ENCODE data around the gene SLC25A4.

SLC25A4 gene

GRCh38 chr4:185149392-185149791 lies 6.3 kb downstream of the SLC25A4 start:
- Histone ChIP-seq H3K36me3 (replicated peaks; ENCODE audit: low read depth, low read length) (no peaks in the 10 kb centered on the region), H3K27ac (ENCODE audit: low read length) (no peak overlapping the region), H3K9ac (ENCODE audit: low read length) (no peak overlapping the region), H3K4me3 (ENCODE audit: low read length) (no peak overlapping the region), H2AFZ (ENCODE audit: low read depth, low read length) (no peak overlapping the region), H3K4me1 (ENCODE audit: low read length) (no peaks in the 10 kb centered on the region), H3K27me3 (ENCODE audit: low read depth, low read length) (no peaks in the 10 kb centered on the region), H4K20me1 (ENCODE audit: insufficient read depth, low read length) (no peaks in the 10 kb centered on the region), H3K79me2 (ENCODE audit: low read length) (no peaks in the 10 kb centered on the region), H3K9me3 (ENCODE audit: insufficient read depth, low read length) (no peaks in the 10 kb centered on the region), H3K4me2 (ENCODE audit: low read length) (no peak overlapping the region)
- TF ChIP-seq EZH2phosphoT487 (IDR thresholded peaks at IDR 0.05; ENCODE audit: low read depth) (no peak), CTCF (IDR thresholded peaks at IDR 0.05; ENCODE audit: low read depth, low read length) (no peak)

GRCh38 chr4:185151296-185151695 lies 8.2 kb downstream of the SLC25A4 start:
- H3K9me3 ChIP-seq (ENCODE audit: insufficient read depth, low read length), result no peaks in the 10 kb centered on the region
- H3K9ac ChIP-seq (ENCODE audit: low read length), result no peak overlapping the region
- H3K36me3 ChIP-seq (replicated peaks; ENCODE audit: low read depth, low read length), result no peaks in the 10 kb centered on the region
- H3K4me1 ChIP-seq (ENCODE audit: low read length), result no peaks in the 10 kb centered on the region
- no peak overlapping the region for H3K27ac ChIP-seq (ENCODE audit: low read length)
- no peak overlapping the region for H3K4me3 ChIP-seq (ENCODE audit: low read length)
- TF ChIP-seq EZH2phosphoT487 (IDR thresholded peaks at IDR 0.05; ENCODE audit: low read depth) (no peak), CTCF (IDR thresholded peaks at IDR 0.05; ENCODE audit: low read depth, low read length) (no peak)
- H3K79me2 ChIP-seq (ENCODE audit: low read length), result no peaks in the 10 kb centered on the region
- H4K20me1 ChIP-seq (ENCODE audit: insufficient read depth, low read length), result no peaks in the 10 kb centered on the region
- H3K4me2 ChIP-seq (ENCODE audit: low read length), result no peak overlapping the region
- H3K27me3 ChIP-seq (ENCODE audit: low read depth, low read length), result no peaks in the 10 kb centered on the region
- H2AFZ ChIP-seq (ENCODE audit: low read depth, low read length), result no peak overlapping the region

- peak overlapping the region; percentile 42 for H3K4me2 ChIP-seq (ENCODE audit: low read length)
These were observed 22.6 kb downstream of the SLC25A4 start for GRCh38 chr4:185165605-185166063.

GRCh38 chr4:185167234-185167633 lies 24.2 kb downstream of the SLC25A4 start:
- Histone ChIP-seq H3K27me3 (ENCODE audit: low read depth, low read length) (no peaks in the 10 kb centered on the region), H2AFZ (ENCODE audit: low read depth, low read length) (no peak overlapping the region), H3K79me2 (ENCODE audit: low read length) (no peaks in the 10 kb centered on the region), H3K36me3 (replicated peaks; ENCODE audit: low read depth, low read length) (no peaks in the 10 kb centered on the region), H3K9ac (ENCODE audit: low read length) (no peak overlapping the region), H3K4me2 (ENCODE audit: low read length) (no peak overlapping the region), H3K27ac (ENCODE audit: low read length) (no peak overlapping the region), H3K4me1 (ENCODE audit: low read length) (peaks cover 24% of the 10 kb centered on the region), H3K9me3 (ENCODE audit: insufficient read depth, low read length) (no peaks in the 10 kb centered on the region), H3K4me3 (ENCODE audit: low read length) (no peak overlapping the region), H4K20me1 (ENCODE audit: insufficient read depth, low read length) (peaks cover 12% of the 10 kb centered on the region)
- TF ChIP-seq EZH2phosphoT487 (IDR thresholded peaks at IDR 0.05; ENCODE audit: low read depth) (no peak), CTCF (IDR thresholded peaks at IDR 0.05; ENCODE audit: low read depth, low read length) (no peak)

More at GRCh38 chr4:185165605-185166063, 22.6 kb downstream of the SLC25A4 start:
- no peak overlapping the region for H3K27ac ChIP-seq (ENCODE audit: low read length)
- H3K4me1 ChIP-seq (ENCODE audit: low read length), result peaks cover 14% of the 10 kb centered on the region
- TF ChIP-seq CTCF (IDR thresholded peaks at IDR 0.05; ENCODE audit: low read depth, low read length) (no peak), EZH2phosphoT487 (IDR thresholded peaks at IDR 0.05; ENCODE audit: low read depth) (no peak)
- peaks cover 6% of the 10 kb centered on the region; the same call in 1 of the 2 replicates for H4K20me1 ChIP-seq (ENCODE audit: insufficient read depth, low read length)
- no peaks in the 10 kb centered on the region for H3K36me3 ChIP-seq (replicated peaks; ENCODE audit: low read depth, low read length)
- H3K9ac ChIP-seq (ENCODE audit: low read length), result no peak overlapping the region
- no peaks in the 10 kb centered on the region for H3K9me3 ChIP-seq (ENCODE audit: insufficient read depth, low read length)
- H3K27me3 ChIP-seq (ENCODE audit: low read depth, low read length), result no peaks in the 10 kb centered on the region
- no peak overlapping the region for H3K4me3 ChIP-seq (ENCODE audit: low read length)
- no peaks in the 10 kb centered on the region for H3K79me2 ChIP-seq (ENCODE audit: low read length)
- no peak overlapping the region for H2AFZ ChIP-seq (ENCODE audit: low read depth, low read length)
